Osteoblast (primary cell): ENCODE measurements around the gene CD7. TPM values are rescaled to one million over a fixed set of nuclear protein-coding genes. Genes with fewer than 3 reads are reported as not detected.

Experiments used
- DNase-seq: peaks from one replicate; pipeline ENCODE4 v3.0.0; 2011; ENCODE audit warnings: low spot score, mixed read lengths; ENCODE audit not compliant: insufficient read length; ENCODE audit errors: missing footprints
- H2AFZ ChIP-seq: 2 replicates; pipeline ENCODE4 v1.6.0; 2011; ENCODE audit warnings: mild to moderate bottlenecking, low read length
- H3K27ac ChIP-seq: 2 replicates; pipeline ENCODE4 v1.5.1; 2011; ENCODE audit warnings: mild to moderate bottlenecking, low read depth, low read length, moderate library complexity
- H3K27me3 ChIP-seq: 2 replicates; pipeline ENCODE4 v1.6.0; 2012; ENCODE audit warnings: mild to moderate bottlenecking, control low read depth, inconsistent platforms, low read length, moderate library complexity; ENCODE audit not compliant: insufficient read depth
- H3K36me3 ChIP-seq: 2 replicates; pipeline ENCODE4 v1.5.1; 2011; ENCODE audit warnings: mild to moderate bottlenecking, low read length, control low read depth, moderate library complexity; ENCODE audit not compliant: insufficient read depth
- H3K4me1 ChIP-seq: 2 replicates; pipeline ENCODE4 v1.5.1; 2011; ENCODE audit warnings: mild to moderate bottlenecking, low read length, control low read depth, moderate library complexity; ENCODE audit not compliant: insufficient read depth
- H3K4me2 ChIP-seq: 2 replicates; pipeline ENCODE4 v1.6.0; 2011; ENCODE audit warnings: mild to moderate bottlenecking, low read length; ENCODE audit not compliant: insufficient read depth
- H3K4me3 ChIP-seq: fragments of 200-600 bp; sonication (generic); 3 replicates; pipeline ENCODE4 v1.5.1; 2012; ENCODE audit warnings: mild to moderate bottlenecking, low read length, inconsistent platforms; ENCODE audit not compliant: insufficient read depth
- H3K79me2 ChIP-seq: 2 replicates; pipeline ENCODE4 v1.6.0; 2012; ENCODE audit warnings: mild to moderate bottlenecking, low read length, control low read depth, inconsistent platforms; ENCODE audit not compliant: insufficient read depth
- H3K9me3 ChIP-seq: 2 replicates; pipeline ENCODE4 v1.5.1; 2011; ENCODE audit warnings: low read depth, low read length, control low read depth
- H4K20me1 ChIP-seq: 2 replicates; pipeline ENCODE4 v1.6.0; 2012; ENCODE audit warnings: mild to moderate bottlenecking, low read length, control low read depth; ENCODE audit not compliant: insufficient read depth
- CTCF ChIP-seq: IDR thresholded peaks from 2 replicates; pipeline ENCODE4 v1.5.1; 2011; ENCODE audit warnings: mild to moderate bottlenecking, low read depth, low read length, moderate library complexity; ENCODE audit errors: extremely low read depth
- total RNA-seq: library from RNA; depleted of rRNA; stranded (reverse); fragments of >200 nt; gene quantifications from 2 replicates; pipeline ENCODE4 v1.2.3, GENCODE V29; 2012

Gene CD7
- total RNA-seq, 1 donor, result not detected

GRCh38 chr17:82343560-82343959 lies 26.2 kb upstream of the CD7 start:
- peaks cover 11% of the 10 kb centered on the region for H3K4me1 ChIP-seq
- peaks cover 8% of the 10 kb centered on the region for H3K27me3 ChIP-seq
- TF ChIP-seq CTCF, result no peak
- H3K36me3 ChIP-seq, result no peaks in the 10 kb centered on the region
- no peak overlapping the region for H3K27ac ChIP-seq
- no peak overlapping the region for H3K4me3 ChIP-seq
- H3K4me2 ChIP-seq, result no peak overlapping the region
- no peaks in the 10 kb centered on the region for H3K9me3 ChIP-seq
- H3K79me2 ChIP-seq, result no peaks in the 10 kb centered on the region
- no peak overlapping the region for H2AFZ ChIP-seq
- no peaks in the 10 kb centered on the region for H4K20me1 ChIP-seq
- no peak for DNase-seq

- no peak for TF ChIP-seq CTCF
- Histone ChIP-seq H3K79me2 (no peaks in the 10 kb centered on the region), H3K27ac (no peak overlapping the region), H3K4me1 (peaks cover 11% of the 10 kb centered on the region), H2AFZ (no peak overlapping the region), H3K9me3 (no peaks in the 10 kb centered on the region), H4K20me1 (no peaks in the 10 kb centered on the region), H3K4me2 (no peak overlapping the region), H3K36me3 (no peaks in the 10 kb centered on the region), H3K4me3 (no peak overlapping the region), H3K27me3 (peaks cover 3% of the 10 kb centered on the region)
- DNase-seq, result peak; percentile 43
These were observed 25.1 kb upstream of the CD7 start for GRCh38 chr17:82342361-82343079.

GRCh38 chr17:82339634-82340580 lies 22.5 kb upstream of the CD7 start:
- Histone ChIP-seq H3K36me3 (no peaks in the 10 kb centered on the region), H3K4me3 (peak overlapping the region; percentile 70), H2AFZ (peak overlapping the region; percentile 94), H4K20me1 (no peaks in the 10 kb centered on the region), H3K27ac (no peak overlapping the region), H3K4me2 (peak overlapping the region; percentile 94), H3K4me1 (peaks cover 15% of the 10 kb centered on the region), H3K27me3 (no peaks in the 10 kb centered on the region), H3K9me3 (no peaks in the 10 kb centered on the region), H3K79me2 (no peaks in the 10 kb centered on the region)
- no peak for TF ChIP-seq CTCF
- peak; percentile 54 for DNase-seq
